RCC 7860 (cell line): Measurements from ENCODE around the gene MARK2.
A peak's percentile ranks its signal among the peaks of the same experiment; 100 is the strongest.
"Not testable (repeated sequence)": the region's sequence is repeated elsewhere in the genome, so short reads cannot be mapped to it uniquely, and the experiment has no call there.

Source experiments
- DNase-seq: peaks from one replicate; pipeline ENCODE4 v3.0.0-alpha.2; 2015; ENCODE audit warnings: low spot score
- FAIRE-seq: peaks from 2 replicates; lab custom pipeline; 2012; peaks lifted over from hg19 to GRCh38; lab: Jason Lieb, UNC

Gene MARK2

DNA sequence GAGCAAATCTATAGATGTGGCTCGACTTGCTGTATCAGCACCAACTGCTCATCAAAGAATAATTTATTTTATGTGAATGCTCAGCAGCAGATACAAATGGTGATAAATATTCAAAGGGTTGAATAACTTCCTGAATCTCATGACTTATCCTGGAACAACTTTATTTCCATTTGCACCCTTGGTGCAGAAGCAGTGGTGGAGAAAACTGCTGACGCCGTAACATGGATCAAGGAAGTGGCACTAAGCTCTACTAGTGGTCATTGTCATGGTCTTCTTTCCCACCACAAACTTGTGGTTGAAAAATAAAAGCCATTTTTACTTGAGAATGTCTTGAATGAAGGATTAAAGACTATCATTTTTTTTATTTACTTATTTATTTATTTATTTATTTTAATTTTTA, 14.6 kb downstream of the MARK2 start:
- DNase-seq (no peak), FAIRE-seq (no peak)

DNA sequence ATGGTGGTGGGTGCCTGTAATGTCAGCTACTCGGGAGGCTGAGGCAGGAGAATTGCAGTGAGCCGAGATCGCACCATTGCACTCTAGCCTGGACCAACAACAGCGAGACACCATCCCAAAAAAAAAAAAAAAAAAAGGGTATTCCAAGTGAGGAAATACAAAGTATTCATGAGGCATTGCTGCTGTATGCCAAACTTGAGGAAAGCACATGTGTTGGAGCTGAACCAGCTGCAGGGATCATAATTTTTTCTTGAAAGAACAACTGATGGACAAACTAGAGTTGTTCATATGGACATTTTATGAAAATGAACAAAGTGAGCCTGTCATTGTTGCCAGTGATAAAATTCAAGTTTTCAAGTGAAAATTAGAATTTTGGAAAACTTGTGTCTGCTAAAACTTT, 15.8 kb downstream of the MARK2 start:
- DNase-seq (no peak), FAIRE-seq (no peak)

DNA sequence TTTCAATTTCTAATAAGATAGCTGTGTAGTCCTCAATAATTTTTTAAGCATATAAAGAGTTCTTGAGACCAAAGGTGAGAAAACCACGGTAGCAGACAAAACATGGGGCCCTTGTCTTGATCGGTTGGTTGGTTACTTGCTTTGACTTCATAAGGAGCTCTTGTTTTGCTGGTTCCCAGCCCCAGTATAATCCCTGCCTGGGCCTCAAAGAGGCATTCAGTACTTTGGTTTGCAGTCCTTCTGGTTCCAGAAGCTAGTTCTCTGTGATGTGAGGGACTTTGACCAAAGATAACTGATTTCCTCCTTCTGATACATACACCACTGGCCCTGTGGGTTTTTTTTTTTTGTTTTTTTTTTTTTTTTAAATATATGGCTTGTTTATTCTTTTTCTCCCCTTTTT, 17.1 kb downstream of the MARK2 start:
- no peak for FAIRE-seq
- DNase-seq: no peak

DNA sequence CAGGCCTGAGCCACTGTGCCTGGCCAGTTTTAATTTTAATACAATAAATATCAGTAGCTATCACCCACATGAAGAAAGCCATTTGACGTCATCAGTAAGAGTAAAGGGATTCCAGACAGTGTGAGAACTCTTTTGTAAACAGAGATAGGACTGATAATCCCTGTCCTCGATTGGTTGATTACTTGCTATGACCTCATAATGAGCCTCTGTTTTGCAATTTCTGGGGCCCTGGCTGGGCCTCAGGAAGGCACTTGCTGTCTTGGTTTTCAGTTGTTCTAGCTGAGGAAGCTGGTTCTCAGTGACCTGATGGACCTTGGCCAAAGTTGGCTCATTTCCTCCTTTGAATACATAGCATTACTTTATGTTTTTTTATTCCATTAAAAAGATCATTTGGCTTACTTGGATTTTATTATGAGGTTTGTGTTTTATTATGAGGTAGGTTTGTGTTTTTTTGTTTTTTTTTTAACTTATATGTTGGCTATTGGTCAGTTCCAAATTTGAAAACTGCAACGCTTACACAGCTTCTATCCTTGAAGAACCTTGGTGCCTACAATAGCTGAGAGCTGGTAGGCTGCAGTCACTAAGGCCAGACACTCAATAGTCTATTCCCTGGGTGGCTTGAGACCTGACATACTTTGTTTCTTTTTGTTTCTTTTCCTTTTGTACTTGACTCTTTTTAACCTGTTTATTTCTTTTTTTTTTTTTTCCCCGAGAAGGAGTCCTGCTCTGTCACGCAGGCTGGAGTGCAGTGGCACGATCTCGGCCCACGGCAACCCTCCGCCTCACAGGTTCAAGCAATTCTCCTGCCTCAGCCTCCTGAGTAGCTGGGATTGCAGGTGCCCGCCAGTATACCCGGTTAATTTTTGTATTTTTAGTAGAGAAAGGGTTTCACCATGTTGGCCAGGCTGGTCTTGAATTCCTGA, 20.0 kb downstream of the MARK2 start:
- DNase-seq: no peak
- no peak for FAIRE-seq

DNA sequence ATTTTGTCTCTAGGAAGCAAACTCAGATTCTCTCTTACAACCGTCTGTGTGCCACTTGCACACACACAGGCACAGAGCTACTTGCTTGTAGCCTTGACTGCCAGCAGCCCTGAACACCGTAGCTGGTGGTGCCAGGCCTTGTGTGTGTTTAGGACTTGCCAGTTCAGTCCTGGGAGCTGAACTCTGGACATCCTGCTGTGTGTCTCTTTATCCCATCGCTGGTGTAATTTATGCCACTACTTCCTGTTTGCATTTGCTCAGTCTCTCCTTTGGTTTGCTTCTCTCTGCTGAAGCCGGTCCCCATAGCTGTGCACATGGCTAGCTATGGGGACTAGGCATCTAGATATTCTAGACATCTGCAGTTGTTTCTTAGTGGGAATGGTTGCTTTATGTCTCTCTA, 24.0 kb downstream of the MARK2 start:
- FAIRE-seq: no peak

DNA sequence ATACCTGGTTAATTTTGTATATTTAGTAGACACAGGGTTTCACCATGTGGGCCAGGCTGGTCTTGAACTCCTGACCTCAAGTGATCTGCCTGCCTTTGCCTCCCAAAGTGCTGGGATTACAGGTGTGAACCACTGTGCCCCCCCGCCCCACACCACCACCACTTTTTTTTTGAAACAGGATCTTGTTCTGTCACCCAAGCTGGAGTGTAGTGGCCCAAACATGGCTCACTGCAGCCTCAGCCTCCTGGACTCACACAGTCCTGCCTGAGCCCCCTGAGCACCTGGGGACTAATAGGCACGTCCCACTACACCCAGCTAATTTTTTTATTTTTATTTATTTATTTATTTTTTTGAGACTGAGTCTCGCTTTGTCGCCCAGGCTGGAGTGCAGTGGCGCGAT, 24.7 kb downstream of the MARK2 start:
- DNase-seq, FAIRE-seq: not testable (repeated sequence)

More for the DNA sequence above, 24.0 kb downstream of the MARK2 start:
- no peak for DNase-seq

DNA sequence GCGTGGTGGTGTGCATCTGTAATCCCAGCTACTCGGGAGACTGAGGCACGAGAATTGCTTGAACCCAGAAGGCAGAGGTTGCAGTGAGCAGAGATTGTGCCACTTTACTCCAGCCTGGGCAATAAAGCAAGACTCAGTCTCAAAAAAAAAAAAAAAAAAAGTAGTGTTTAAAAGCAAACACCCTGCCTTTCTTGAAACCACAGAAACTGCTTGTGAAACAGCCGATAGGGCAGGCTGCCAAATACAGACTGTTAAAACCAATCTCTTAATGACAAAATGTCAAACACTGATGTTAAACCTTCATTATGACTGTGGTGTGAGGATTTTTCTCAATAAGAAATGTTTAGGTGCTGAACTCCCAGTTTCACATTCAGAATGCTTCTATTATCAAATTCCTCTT, 27.3 kb downstream of the MARK2 start:
- no peak for DNase-seq
- no peak for FAIRE-seq

DNA sequence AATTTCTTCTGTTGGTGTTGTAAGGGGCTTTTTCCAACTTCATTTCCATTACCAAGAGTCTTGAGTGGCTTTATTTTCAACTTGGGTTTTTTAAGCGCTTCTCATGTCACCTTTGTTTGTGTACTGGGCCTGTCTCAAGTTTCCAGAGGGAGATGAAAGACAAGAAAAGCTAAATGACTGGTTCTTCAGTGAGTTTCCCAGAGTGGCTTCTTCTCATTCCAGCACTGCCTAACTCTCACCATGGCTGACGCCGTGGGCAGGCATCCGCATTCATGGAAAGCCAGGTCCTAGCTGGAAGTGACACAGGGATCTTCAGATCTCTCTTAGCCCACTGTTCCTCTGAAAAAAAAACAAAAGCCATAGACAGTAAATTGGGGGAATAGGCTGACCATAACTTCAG, 28.6 kb downstream of the MARK2 start:
- FAIRE-seq: no peak
- DNase-seq: no peak

DNA sequence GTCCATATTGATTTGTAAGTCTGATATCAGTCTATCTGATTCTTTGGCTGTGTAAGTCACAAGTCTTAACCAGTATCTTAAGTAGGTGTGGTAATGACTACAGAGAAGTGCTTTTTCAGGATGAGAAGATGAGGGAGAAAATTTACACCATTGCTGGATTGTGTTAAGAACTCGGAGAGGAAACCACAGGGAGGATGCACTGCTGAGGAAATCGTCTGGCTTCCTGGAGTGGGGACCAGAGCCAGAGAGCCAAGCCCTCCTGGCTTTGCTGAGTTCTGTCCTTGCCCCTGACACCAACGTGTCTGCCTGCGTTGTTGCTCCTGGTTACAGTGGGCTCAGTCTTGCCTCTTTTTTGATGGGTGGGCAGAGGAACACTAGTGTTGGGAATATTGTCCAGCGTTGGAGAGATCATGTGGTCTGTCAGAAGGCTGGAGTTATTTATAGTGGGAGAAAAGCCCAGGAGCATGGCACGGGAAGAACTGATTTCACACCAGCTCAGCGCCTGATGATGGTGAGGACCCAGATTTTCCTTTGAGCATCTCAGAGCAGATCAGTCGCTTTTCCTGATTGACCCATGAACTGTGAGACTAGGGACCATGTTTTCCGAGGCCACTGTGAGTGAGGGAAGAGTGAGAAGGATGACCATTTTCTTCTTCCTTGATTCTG, 29.6 kb downstream of the MARK2 start:
- FAIRE-seq (no peak), DNase-seq (no peak)

DNA sequence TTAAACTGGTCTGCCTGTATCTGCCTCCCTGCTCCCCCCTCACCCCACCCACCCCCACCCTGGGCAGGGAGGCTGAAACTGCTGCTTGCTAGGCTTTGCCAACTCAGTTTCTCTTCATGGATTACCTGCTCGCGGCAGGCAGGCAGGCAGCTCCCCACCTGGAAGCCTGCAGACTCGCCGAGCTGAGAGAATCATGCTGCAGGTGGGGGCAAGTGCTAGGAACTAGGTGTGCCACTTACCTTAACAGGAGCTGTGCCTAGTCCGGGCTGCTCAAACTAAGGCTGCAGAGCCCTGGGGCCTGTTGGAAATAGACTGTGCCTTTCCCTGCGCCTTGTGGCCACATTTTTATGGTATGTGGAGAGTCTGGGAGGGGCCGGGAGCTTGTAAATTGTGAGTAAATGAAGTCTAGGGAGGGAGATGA, 30.3 kb downstream of the MARK2 start:
- no peak for FAIRE-seq
- DNase-seq: no peak

DNA sequence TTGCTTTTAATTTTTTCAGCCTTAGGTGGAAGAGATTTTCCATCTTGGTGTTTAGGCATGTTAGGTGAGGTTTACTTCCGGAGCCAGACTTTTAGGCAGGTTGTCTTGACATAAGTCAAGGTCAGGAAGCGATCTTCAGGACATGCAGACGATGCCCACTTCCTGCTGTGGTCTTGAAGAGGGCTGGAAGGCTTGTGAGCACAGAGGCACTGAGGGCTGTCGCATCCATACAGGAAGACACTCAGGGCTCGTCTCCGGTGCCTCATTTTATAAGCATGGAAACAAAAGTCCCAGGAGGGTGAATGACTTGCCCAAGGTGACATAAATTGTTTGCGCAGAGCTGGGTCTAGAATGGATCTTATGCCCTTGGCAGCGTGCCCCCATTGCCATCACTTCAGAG, 30.8 kb downstream of the MARK2 start:
- FAIRE-seq (no peak), DNase-seq (no peak)

DNA sequence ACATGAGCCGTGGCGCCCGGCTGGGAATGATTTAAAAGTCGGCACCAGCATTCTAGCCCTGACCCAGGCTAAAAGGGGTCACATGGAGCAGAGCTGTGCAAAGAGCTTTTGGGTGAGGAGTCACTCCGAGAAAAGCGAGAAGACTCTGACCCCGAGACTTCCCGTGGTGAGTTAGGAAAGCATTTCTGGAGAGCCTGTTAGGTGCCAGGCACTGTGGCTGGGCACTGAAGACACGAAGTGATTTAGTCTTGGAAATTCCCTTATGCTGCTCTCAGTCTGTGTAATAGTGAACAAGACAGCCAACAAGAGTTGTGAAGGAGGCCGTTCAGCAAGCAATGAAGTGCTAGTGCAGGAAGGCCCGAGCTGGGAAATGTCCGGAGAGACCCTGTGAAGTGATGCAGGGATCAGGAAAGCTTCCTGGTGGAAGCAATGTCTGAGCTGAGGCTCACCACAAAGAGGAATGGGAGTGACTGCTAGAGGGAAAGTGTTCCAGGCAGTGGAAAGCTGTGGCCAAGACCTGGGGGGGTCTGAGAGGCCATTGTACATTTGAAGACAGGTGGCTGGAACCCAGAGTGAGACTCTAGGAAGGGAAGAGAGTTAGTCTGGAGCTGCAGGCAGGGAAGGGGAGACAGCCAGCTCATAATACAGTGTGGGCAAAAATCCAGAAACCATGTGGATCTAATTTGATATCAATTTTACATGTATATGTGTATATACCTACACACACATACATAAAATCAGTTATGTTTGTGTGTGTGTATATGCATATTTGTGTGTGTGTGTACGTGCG, 31.6 kb downstream of the MARK2 start:
- DNase-seq: no peak
- no peak for FAIRE-seq

DNA sequence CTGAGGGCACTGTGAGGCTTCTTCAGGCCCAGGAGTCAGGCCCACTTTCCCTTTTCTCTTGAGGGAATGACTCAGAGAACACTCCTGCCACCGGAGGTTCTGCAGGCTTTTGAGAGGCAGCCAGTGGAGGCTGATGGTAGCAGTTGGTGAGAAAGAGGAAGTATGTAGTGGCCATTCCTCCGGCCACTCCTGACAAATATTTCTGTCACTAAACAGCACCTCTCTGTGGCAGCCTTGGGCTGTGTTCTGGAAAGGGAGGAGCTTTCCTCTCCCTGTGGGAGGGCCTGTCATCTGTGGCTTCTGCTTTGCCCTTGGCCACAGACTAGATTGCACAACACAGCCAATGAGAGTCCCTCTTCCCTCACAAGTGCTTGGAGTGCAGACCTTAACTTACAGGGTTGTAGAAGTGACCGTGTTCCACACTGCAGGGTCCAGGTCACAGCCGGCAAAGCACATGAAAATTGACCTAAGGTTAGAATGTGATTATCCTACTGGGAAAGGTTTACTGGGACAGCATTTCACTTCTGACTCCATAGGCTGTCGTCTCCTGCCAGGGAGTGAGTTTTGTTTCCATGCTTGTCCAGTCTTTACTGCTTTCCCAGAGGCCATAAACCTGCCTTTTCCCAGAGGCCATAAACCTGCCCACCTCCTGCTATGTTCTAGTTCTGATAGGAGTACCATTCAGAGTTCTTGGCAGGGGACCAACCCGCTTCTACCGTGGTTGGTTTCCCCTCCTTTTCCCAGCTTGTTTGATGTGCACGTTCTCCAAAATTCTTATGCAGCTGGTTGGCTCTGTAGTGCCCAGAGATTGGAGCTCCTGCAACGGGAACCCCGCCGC, 33.3 kb downstream of the MARK2 start:
- FAIRE-seq: peak; percentile 87

DNA sequence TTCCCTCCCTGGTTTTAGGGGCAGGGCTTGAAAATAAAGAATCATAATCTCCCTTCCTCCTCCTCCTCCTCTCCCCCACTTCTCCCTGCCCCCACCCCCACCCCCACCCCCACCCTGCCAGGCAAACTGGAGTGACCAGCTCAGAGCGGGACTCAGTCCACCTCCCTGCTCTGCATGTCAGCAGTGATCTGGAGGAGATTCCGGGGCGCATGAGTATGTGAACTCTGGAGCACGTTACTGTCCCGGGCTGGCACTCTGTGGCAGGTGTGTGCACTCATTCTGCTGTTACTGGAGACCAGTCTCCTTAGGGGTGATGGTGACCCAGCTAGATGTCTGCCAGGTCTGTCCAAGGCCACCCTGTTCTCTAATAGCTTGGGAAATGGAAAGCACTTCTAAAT, 33.9 kb downstream of the MARK2 start:
- DNase-seq (no peak), FAIRE-seq (no peak)

More for the DNA sequence above, 33.3 kb downstream of the MARK2 start:
- DNase-seq: peak; percentile 91

DNA sequence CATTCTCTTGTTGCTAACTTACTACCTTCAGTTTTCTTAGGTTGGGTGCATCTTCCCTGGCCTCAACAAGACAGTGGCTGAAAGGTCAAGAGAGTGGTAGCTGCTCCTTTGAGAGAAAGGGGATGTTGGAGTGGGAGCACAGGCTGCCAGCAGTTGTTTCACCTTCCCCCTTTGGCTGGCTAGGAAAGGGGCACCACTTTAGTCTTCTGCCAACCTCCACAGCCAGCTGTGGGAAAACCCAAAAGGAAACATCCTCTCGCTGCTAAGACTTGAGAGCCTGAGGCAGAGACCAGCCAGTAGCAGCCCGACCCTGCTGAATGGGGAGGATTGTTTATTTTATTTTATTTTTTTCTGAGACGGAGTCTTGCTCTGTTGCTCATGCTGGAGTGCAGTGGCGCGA, 34.4 kb downstream of the MARK2 start:
- FAIRE-seq (no peak), DNase-seq (no peak)

DNA sequence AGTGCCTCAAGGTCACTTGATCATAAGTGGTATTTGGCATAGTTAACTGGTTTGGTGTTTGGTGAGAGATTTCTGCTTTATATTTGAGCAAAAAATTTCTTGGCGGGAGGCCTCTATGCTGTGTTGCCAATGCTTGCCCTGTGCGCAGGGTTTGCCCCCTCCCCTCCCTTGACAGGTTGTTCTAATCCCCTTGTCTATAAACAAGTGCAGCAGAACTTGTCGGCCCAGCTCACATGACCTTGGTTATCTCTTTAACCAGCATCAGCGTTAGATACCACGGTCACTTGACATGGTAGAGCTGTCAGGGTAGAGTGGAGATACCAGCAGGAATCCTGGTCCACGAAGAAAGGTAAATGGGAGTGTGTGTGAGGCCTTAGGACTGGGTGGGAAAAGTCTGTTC, 35.6 kb downstream of the MARK2 start:
- no peak for DNase-seq
- FAIRE-seq: no peak

DNA sequence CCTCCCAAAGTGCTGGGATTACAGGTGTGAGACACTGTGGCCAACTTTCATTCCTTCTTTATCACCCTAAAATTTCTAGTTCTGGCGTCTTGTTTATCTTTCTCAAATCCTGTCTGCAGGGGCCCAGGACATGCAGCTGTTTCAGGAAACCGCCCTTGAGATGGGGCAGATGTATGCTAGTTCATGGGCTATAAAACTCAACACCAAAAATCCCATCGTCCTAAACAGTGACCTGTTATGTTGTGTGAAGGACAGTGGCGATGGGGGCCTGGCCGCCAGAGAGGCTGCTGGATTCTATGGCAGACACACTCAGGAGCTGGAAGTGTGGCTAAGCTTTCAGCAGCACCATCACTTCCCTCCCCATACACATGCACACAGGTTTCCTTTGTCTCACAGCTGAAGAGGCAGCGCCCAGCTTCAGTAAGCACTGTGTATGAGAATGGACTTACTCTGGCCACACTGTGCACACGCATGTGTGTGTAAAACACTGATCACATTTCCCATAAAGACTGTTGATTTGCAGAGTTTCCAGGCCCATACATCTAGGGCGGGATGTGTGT, 36.7 kb downstream of the MARK2 start:
- no peak for FAIRE-seq
- no peak for DNase-seq

DNA sequence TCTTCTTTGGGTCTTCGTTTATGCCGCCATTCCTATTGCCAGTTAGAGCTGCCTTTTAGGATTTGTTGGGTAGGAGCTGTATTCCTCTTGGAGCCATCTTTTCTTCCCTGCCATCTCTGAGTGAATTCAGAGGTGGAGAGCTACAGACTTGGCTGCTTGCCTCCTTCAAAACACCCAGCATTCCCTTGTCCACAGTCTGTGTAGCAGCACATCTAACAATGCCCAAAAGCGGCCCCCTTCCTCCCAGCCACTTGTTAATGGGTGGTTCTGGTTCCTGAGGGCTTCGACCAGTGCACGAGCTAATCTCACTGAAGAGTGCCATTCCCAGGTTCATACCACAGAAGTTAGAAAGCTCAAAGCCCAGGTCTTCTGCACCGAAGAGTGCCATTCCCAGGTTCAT, 37.7 kb downstream of the MARK2 start:
- DNase-seq: no peak
- no peak for FAIRE-seq

DNA sequence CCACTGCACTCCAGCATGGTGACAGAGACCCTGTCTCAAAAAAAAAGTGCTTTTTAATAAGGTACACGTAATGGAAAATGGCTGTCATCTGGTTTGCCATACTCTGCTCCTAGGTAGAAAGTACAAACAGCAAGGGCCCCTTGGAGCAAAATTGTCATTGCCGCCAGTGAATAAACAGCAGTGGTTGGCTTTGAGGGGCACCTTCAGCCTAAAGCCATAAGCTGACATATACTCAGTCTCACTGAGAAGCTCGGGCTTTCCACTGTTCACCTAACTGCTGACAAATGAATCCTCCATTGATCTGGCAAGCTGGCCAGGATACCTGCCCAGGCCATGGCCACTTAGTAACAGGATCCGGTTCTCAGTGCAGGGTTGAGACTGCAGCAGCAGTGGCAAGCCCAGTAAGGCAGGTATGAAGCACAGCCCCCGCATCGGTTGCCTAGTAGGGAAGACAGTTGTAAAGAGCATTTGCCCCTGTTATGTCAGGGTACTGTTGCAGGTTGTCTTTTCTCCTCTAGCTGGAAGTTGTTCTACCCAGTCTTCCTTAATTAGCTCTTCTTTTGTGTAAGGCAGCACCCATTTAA, 38.8 kb downstream of the MARK2 start:
- FAIRE-seq: no peak

More for the DNA sequence above, 38.8 kb downstream of the MARK2 start:
- DNase-seq: no peak
